ENCODE results near the gene JUP.
A peak's percentile ranks its signal among the peaks of the same experiment; 100 is the strongest.

The JUP gene

DNA sequence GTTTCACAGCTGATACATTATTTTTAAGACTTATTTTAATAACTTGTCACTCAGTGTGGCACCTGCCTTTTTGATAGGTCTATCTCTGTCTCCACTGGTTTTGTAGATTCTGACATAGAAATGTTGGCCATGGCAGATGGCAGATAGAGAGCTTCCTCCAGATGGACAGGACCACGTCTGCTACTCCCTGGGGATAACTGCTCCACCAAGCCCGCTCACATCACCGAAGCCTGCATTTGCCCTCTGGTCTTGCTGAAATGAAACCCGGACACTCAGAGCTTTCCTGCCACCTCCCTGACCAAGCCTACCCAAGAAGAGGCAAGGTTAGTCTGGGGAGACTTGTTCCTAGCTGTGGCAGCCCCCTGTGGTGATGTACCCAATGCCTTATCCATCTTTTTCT lies 35.6 kb downstream of the JUP start:
- no peak for DNase-seq

GRCh38 chr17:41748275-41748674 lies 38.2 kb downstream of the JUP start:
- no peak for DNase-seq

GRCh38 chr17:41741709-41742108 lies 44.8 kb downstream of the JUP start:
- no peak for DNase-seq

- DNase-seq, result no peak
These were observed 46.0 kb downstream of the JUP start for GRCh38 chr17:41740506-41740905.

DNA sequence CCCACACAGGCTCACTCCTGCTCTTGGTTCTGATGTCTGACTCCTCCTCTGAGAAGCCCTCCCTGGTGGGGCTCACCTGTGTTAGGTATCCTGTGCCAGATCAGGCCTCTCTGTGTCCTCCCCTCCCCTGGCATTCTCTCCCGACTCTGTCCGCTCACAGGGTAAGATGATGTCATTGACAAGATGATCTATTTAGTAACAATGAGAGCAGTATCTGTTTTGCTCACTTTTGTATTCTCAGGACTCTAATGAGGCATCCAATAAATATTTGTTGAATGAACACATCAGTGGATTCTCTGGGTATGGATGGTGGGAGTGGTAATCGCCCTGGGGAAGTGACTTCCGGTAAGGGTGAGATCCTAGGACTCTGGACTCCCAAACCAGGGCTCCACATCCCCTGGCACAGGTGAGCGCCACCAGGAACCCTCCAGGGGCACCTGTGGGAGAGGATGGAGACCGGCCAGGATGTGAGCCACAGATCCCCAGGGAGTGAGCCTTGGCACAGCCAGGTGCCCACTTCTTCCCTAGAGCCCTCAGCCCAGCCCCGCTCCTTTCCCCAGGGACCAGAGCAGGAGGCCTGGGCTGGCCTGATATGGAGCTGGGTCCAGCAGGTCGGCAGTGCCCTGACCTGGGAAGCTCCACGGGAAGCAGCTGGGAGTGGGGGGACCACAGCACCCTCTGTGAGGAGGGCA lies 46.7 kb downstream of the JUP start:
- no peak for DNase-seq

- no peak for DNase-seq
These were observed 47.8 kb downstream of the JUP start for GRCh38 chr17:41738801-41739112.

DNA sequence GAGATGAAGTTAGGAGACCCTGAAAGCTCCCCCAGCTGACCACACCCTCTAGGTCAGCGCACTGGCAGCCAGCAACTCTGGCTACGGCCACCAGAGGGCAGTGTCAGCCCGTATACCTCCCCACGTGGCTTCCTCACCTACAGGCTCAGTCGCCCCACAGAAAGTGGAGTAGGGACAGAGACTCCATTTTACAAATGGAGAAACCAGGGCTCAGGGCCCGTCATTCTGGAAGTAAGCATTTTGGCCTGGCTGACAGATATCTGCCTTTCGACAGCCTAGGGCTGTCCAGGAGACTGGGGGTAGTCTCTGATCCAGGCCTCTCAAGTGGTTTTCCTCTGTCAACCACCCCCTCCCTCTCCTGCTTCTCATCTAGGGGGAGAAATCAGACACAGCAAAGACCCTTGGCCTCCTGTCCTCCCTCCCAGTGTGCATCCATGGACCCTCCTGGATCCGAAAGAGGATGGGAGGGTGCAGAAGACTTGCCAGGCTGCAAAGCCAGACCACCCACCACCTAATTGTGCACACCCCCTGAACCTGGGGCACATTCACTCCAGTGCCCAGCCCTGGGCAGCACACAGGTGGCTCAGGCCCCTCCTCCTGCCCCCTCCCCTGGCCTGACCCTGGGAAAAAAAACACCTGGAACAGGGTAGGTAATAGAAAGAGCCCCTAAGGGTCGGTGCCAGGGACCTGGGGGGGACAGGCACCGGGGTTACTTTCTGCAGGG lies 48.3 kb downstream of the JUP start:
- peak; percentile 6 for DNase-seq

GRCh38 chr17:41737680-41738023 lies 48.9 kb downstream of the JUP start:
- no peak for DNase-seq

GRCh38 chr17:41736983-41737679 lies 49.4 kb downstream of the JUP start:
- DNase-seq, result no peak

GRCh38 chr17:41735744-41736143 lies 50.8 kb downstream of the JUP start:
- DNase-seq, result no peak

DNA sequence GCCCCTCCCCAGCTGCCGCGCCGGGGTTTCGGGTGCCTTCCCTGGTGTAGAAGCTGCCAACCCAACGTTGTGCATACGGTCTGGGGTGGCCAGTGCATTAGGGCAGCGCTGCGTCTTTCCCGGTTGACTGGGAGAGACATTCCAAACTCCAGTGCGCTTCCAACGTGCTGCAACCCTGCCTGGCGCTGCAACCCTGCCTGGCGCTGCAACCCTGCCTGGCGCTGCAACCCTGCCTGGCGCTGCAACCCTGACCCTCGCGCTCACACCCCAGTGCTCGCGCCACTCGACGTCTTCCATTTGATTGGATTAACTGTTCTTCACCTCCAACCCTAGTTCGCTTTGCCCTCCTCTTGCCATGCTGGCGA lies 51.6 kb downstream of the JUP start:
- no peak for DNase-seq

GRCh38 chr17:41734139-41734948 lies 52.2 kb downstream of the JUP start, which contains the start of gene HAP1:
HAP1 (minus strand) TSS chr17:41734643; CDS start chr17:41734634, 9 bp downstream.
- no peak for DNase-seq

DNA sequence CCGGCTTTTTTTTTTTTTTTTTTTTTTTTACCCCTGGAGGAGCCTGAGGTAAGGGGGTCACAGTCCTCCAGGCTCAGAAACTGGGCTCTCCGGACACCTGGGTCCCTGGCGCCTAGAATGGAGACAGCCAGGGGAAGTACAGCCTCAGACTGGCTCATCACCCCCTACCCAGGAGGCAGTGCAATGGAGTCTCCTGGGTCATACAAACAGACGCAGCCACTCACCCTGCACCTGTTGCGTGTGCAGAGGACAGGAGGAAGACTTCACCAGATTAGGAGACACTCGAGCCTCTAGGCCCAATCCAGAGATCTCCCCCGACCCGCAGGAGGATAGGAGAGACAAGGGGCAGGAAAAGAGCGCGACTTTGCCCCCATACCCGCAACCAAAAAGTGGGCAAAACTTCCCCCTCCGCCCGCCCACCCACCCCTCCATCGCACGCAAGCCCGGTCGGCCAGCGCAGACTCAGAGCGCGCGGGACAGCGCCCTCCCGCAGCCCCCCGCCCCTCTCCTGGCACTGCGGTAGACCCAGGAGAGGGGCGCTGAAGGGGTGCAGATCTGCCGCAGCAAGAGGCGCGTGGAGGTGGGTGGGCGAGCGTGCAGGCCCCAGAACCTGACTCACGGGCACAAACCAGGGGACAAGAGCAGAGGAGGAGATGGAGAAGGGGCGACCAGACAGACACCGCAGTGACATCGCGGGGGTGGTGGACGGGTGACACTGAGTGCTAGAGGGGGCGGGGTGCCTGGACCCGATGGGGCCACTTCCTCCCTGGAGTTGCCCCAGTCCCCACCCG lies 53.0 kb downstream of the JUP start:
- DNase-seq, result no peak

- no peak for DNase-seq
These were observed 54.7 kb downstream of the JUP start for GRCh38 chr17:41731836-41732235.

DNA sequence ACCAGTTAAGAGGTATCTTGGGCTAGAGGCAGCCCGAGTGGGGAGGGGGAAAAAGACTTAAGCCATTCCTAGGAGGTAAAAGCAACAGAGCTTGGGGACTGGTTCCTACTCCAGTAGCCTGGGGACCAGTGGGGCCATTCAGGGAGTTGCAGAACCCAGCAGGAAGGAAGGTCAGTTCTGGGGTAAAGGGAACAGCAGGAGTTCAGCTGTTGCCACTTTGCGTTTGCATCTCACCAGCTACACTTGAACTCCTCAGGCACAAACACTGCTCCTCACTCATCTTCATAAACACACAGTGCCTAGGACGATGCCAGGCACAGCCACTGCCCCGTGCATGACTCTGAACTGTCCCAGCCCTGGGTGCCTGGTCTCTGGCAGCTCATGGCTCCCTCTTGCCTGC lies 56.0 kb downstream of the JUP start:
- no peak for DNase-seq

DNA sequence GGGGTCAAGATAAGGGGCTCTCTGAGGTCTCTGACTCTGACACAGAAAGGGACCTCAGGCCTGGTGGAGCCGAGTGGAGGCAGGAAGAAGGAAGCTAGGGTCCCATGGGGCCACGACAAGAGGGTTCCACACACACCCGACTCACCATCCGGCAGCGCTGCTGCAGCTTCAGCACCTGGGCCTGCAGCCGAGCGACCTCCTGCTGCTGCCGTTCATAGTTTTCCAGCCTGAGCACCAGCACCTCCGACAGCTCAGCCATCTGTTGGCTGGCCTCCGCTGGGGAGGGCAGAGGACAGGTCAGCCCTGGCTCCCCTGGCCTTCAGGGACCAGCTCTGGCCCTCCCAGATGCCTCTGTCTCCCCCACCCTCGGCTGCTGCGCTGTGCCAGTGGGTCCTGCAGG lies 58.5 kb downstream of the JUP start:
- no peak for DNase-seq

- no peak for DNase-seq
These were observed 61.4 kb downstream of the JUP start for GRCh38 chr17:41725134-41725533.

DNA sequence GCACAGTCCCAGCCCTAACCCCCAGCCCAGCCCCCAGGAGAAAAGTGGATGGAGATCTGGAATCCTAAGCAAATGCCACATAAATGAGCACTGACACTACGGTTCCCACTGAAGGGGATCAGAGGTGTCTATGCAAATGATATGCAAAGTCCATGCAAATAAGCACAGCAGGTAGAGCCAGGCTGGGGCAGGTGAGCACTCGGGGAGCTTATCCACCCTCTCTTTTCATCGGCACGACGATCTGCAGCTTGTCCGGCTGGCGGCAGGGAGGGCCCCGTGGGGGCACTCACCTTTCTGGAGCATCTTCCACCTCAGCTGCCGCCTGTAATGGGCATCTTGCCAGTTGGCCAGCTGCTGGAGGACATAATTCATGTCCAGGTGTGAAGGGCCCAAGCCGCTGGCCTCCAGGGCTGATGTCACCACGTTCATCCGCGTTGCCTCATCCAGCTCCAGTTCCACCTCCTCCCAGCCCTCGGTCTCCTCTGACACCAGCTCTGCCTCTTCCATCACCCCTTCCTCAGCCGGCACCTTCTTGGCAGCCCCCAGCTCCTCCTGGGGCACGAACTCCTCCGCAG lies 61.9 kb downstream of the JUP start:
- DNase-seq, result no peak

- DNase-seq, result no peak
These were observed 62.6 kb downstream of the JUP start for GRCh38 chr17:41723801-41724475.

GRCh38 chr17:41722231-41722630 lies 64.3 kb downstream of the JUP start:
- DNase-seq, result no peak

- DNase-seq, result no peak
These were observed 68.2 kb downstream of the JUP start for GRCh38 chr17:41718287-41718645.
